ENCODE data around the gene C2CD4C. TPM values are rescaled to one million over a fixed set of nuclear protein-coding genes. Genes with fewer than 3 reads are reported as not detected.

The C2CD4C gene
- total and polyA plus RNA-seq, 10 of the 15 experiments (the other 5 are each of a cell fraction or from before 2014, with no cell fraction given): not detected

GRCh38 chr19:406971-407510 is 1.9 kb downstream of the C2CD4C start:
- Histone ChIP-seq H3K4me3 (no peak overlapping the region), H3K9me3 (replicated peaks; ENCODE audit: control insufficient read depth, insufficient read depth, low read length) (no peaks in the 10 kb centered on the region; the same call in 2 of the 3 replicates), H3K36me3 (ENCODE audit: control insufficient read depth in 2 of 2, insufficient read depth in 2 of 2, low read length in 1 of 2) (no peaks in the 10 kb centered on the region), H3K79me2 (ENCODE audit: control insufficient read depth, insufficient read depth, low read length) (no peaks in the 10 kb centered on the region), H3K4me2 (ENCODE audit: control insufficient read depth, insufficient read depth) (no peak overlapping the region), H4K20me1 (ENCODE audit: control insufficient read depth, insufficient read depth) (no peaks in the 10 kb centered on the region), H3K27ac (ENCODE audit: control insufficient read depth, insufficient read depth) (no peak overlapping the region), H2AFZ (ENCODE audit: control insufficient read depth, low read depth, low read length) (no peak overlapping the region), H3K27me3 (replicated peaks in 1 of 2; ENCODE audit: control insufficient read depth in 2 of 2, insufficient read depth in 2 of 2, low read length in 1 of 2) (peaks cover 0 to 3% of the 10 kb centered on the region in 2 experiments; a peak in 1 of 4 replicates), H3K9ac (ENCODE audit: control insufficient read depth, insufficient read depth, low read length) (no peak overlapping the region), H3K4me1 (ENCODE audit: control insufficient read depth, insufficient read depth, low read length) (no peaks in the 10 kb centered on the region)
- WGBS (ENCODE audit: insufficient coverage, insufficient replicate concordance, low lambda C conversion rate, missing lambda C conversion rate): 72% methylated on average over 23 of the region's 48 CpGs
- ATAC-seq (no peak), DNase-seq (ENCODE audit: low read depth, low spot score) (no peak), FAIRE-seq (no peak)
- in situ Hi-C loops (cut with MboI): no loop called here
- ChIA-PET POLR2A (no interaction called here), SMC1A (ENCODE audit: uncharacterized antibody, unreplicated experiment) (no interaction called here), RAD21 (ENCODE audit: unreplicated experiment) (no interaction called here), CTCF (no interaction called here)
- intact Hi-C loops (cut with micrococcal nuclease; ENCODE audit: unreplicated experiment): no loop called here
- BruUV-seq (replicated peaks): no TSS peak
- TF ChIP-seq ESRRA (IDR thresholded peaks at IDR 0.05; ENCODE audit: low read length) (no peak), TCF3 (IDR thresholded peaks at IDR 0.05; ENCODE audit: borderline replicate concordance, insufficient read depth, low read depth, low read length) (no peak), ZBTB4 (CRISPR knock-in tag; IDR thresholded peaks at IDR 0.05) (no peak), HDAC2 (IDR thresholded peaks at IDR 0.05) (no peak), ZNF274 (IDR thresholded peaks at IDR 0.05; ENCODE audit: insufficient read depth, insufficient read length) (no peak), EZH2 (IDR thresholded peaks at IDR 0.05; ENCODE audit: borderline replicate concordance, control insufficient read depth, low read depth, low read length) (no peak), CBX5 (IDR thresholded peaks at IDR 0.05; ENCODE audit: low read depth) (no peak), CREB1 (IDR thresholded peaks at IDR 0.05; ENCODE audit: low read depth) (no peak), USF1 (IDR thresholded peaks at IDR 0.05; ENCODE audit: borderline replicate concordance, extremely low read length, insufficient read depth, low read depth, low read length) (no peak), POU2F2 (IDR thresholded peaks at IDR 0.05; ENCODE audit: borderline replicate concordance, low read depth, low read length) (no peak), YBX1 (IDR thresholded peaks at IDR 0.05) (no peak), ZBED1 (IDR thresholded peaks at IDR 0.05; ENCODE audit: borderline replicate concordance) (no peak), RBBP5 (conservative IDR thresholded peaks at IDR 0.05) (no peak), TCF12 (IDR thresholded peaks at IDR 0.05; ENCODE audit: low read depth, low read length) (no peak), IRF5 (IDR thresholded peaks at IDR 0.05; ENCODE audit: borderline replicate concordance) (no peak), ZNF384 (IDR thresholded peaks at IDR 0.05; ENCODE audit: borderline replicate concordance, low read depth, low read length) (no peak), POLR2A (IDR thresholded peaks at IDR 0.05; ENCODE audit: low read depth, low read length) (no peak), IKZF2 (IDR thresholded peaks at IDR 0.05) (no peak), E2F8 (IDR thresholded peaks at IDR 0.05; ENCODE audit: low read depth, partially characterized antibody) (no peak)
